IMR-90 (cell line): Measurements from ENCODE around the gene VWA8. TPM values are rescaled to one million over a fixed set of nuclear protein-coding genes. Genes with fewer than 3 reads are reported as not detected.
A peak's percentile ranks its signal among the peaks of the same experiment; 100 is the strongest.

Experiments
- ATAC-seq: fragments of 200-7000 bp; cut with Tn5 transposase; 2 replicates; pipeline ENCODE4 v1.9.1; 2020; ENCODE audit warnings: low read depth, mild to moderate bottlenecking, moderate library complexity
- BruUV-seq: library from RNA; stranded (reverse); fragments of 400-500 nt; replicated peaks from 2 replicates; lab custom pipeline; 2021; lab: Mats Ljungman, UMichigan
- CTCF ChIA-PET: fragments of 300-600 bp; formaldehyde crosslinking; extraction: SDS; loops from one replicate; lab custom pipeline; 2021; ENCODE audit warnings: antibody characterized with exemption; lab: Yijun Ruan, JAX
- POLR2A ChIA-PET: fragments of 300-600 bp; sonication (Branson Sonifier 250); formaldehyde crosslinking; loops from one replicate; lab custom pipeline; 2022; ENCODE audit warnings: antibody characterized with exemption; ENCODE audit not compliant: unreplicated experiment; lab: Charles Lee
- DNase-seq: peaks from one replicate; pipeline ENCODE4 v3.0.0; 2013
- H2AFZ ChIP-seq: replicated peaks from 2 replicates; pipeline ENCODE3; 2013; ENCODE audit warnings: low read length, mild to moderate bottlenecking; ENCODE audit not compliant: poor library complexity
- H2AK5ac ChIP-seq: 2 replicates; pipeline ENCODE4 v1.6.1; 2013; ENCODE audit warnings: low read depth, low read length, inconsistent platforms
- H2AK9ac ChIP-seq: replicated peaks from 2 replicates; pipeline ENCODE3; 2013; ENCODE audit warnings: mild to moderate bottlenecking, low read depth, low read length, moderate library complexity; ENCODE audit not compliant: poor library complexity
- H2BK120ac ChIP-seq: 2 replicates; pipeline ENCODE4 v1.6.1; 2013; ENCODE audit warnings: low read depth, low read length, inconsistent platforms
- H2BK15ac ChIP-seq: 3 replicates; pipeline ENCODE4 v1.6.1; 2013; ENCODE audit warnings: low read depth, low read length, inconsistent platforms
- H2BK20ac ChIP-seq: 2 replicates; pipeline ENCODE4 v1.6.1; 2013; ENCODE audit warnings: low read depth, mild to moderate bottlenecking, inconsistent platforms, low read length, moderate library complexity
- H2BK5ac ChIP-seq: 2 replicates; pipeline ENCODE4 v1.6.1; 2013; ENCODE audit warnings: mild to moderate bottlenecking, low read depth, low read length, inconsistent platforms; ENCODE audit not compliant: poor library complexity, severe bottlenecking
- H3K14ac ChIP-seq: replicated peaks from 2 replicates; pipeline ENCODE4 v1.6.1; 2013; ENCODE audit warnings: low read depth, low read length, inconsistent platforms
- H3K18ac ChIP-seq: 2 replicates; pipeline ENCODE4 v1.6.1; 2013; ENCODE audit warnings: low read depth, low read length, control low read depth
- H3K23ac ChIP-seq: 2 replicates; pipeline ENCODE4 v1.6.1; 2013; ENCODE audit warnings: low read depth, low read length, inconsistent platforms
- H3K27ac ChIP-seq: 2 replicates; pipeline ENCODE4 v1.5.1; 2013; ENCODE audit warnings: mild to moderate bottlenecking, control low read depth, low read length; ENCODE audit not compliant: insufficient read depth
- H3K27me3 ChIP-seq: 2 replicates; pipeline ENCODE4 v1.6.1; 2013; ENCODE audit warnings: low read length; ENCODE audit not compliant: control insufficient read depth, insufficient read depth
- H3K36me3 ChIP-seq: 2 replicates; pipeline ENCODE4 v1.6.1; 2013; ENCODE audit warnings: low read length, mixed read lengths; ENCODE audit not compliant: control insufficient read depth, insufficient read depth
- H3K4ac ChIP-seq: 2 replicates; pipeline ENCODE4 v1.6.1; 2013; ENCODE audit warnings: low read depth, low read length, inconsistent platforms
- H3K4me1 ChIP-seq: 2 replicates; pipeline ENCODE4 v1.6.1; 2013; ENCODE audit warnings: low read length, mixed read lengths; ENCODE audit not compliant: control insufficient read depth, insufficient read depth
- H3K4me2 ChIP-seq: 2 replicates; pipeline ENCODE4 v1.6.1; 2013; ENCODE audit warnings: low read depth, mild to moderate bottlenecking, control low read depth, low read length, moderate library complexity
- H3K4me3 ChIP-seq: 2 replicates; pipeline ENCODE4 v1.5.1; 2013; ENCODE audit warnings: low read depth, mild to moderate bottlenecking, control low read depth, low read length, moderate library complexity; ENCODE audit not compliant: insufficient read depth
- H3K56ac ChIP-seq: 2 replicates; pipeline ENCODE4 v1.6.1; 2013; ENCODE audit warnings: low read length, inconsistent platforms; ENCODE audit not compliant: insufficient read depth; ENCODE audit errors: extremely low read depth
- H3K79me1 ChIP-seq, 2 experiments: 2 replicates each; pipeline ENCODE4 v1.6.1; 2013; ENCODE audit warnings: low read length in 2 of 2, inconsistent platforms in 1 of 2, low read depth in 1 of 2
- H3K9ac ChIP-seq: 2 replicates; pipeline ENCODE4 v1.6.1; 2013; ENCODE audit warnings: low read depth, low read length, control low read depth
- H3K9me1 ChIP-seq: 2 replicates; pipeline ENCODE4 v1.6.1; 2013; ENCODE audit warnings: low read length, inconsistent platforms; ENCODE audit not compliant: insufficient read depth
- H3K9me3 ChIP-seq: 2 replicates; pipeline ENCODE4 v1.6.1; 2013; ENCODE audit warnings: low read length; ENCODE audit not compliant: control insufficient read depth, insufficient read depth
- H4K20me1 ChIP-seq: 2 replicates; pipeline ENCODE4 v1.6.1; 2013; ENCODE audit warnings: low read length, inconsistent platforms; ENCODE audit not compliant: insufficient read depth
- H4K5ac ChIP-seq: 2 replicates; pipeline ENCODE4 v1.6.1; 2013; ENCODE audit warnings: mild to moderate bottlenecking, low read depth, low read length, control low read depth
- H4K8ac ChIP-seq, 2 experiments: 2 replicates each; pipeline ENCODE4 v1.6.1; 2013; ENCODE audit warnings: low read depth in 2 of 2, low read length in 2 of 2, control low read depth in 1 of 2, inconsistent platforms in 1 of 2
- H4K91ac ChIP-seq: 2 replicates; pipeline ENCODE4 v1.6.1; 2013; ENCODE audit warnings: low read depth, low read length, inconsistent platforms; ENCODE audit not compliant: insufficient read depth
- BHLHE40 ChIP-seq: fragments of 150-350 bp; IDR thresholded peaks from 2 replicates; pipeline ENCODE4 v1.6.1; 2016; ENCODE audit warnings: mild to moderate bottlenecking, low read depth, low read length
- MAZ ChIP-seq: IDR thresholded peaks from 2 replicates; pipeline ENCODE4 v1.6.1; 2012; ENCODE audit warnings: low read depth, mild to moderate bottlenecking, low read length, improper control_type of control experiment, moderate library complexity, borderline replicate concordance
- WGBS, 2 experiments: methylation state at CpG; one replicate each; pipeline versions ENCODE4 v1.1.5 to v1.1.7; 2013; ENCODE audit warnings: missing lambda C conversion rate in 2 of 2; ENCODE audit not compliant: insufficient read length in 1 of 2; ENCODE audit errors: extremely low coverage in 2 of 2; 5-methylcytosine and 5-hydroxymethylcytosine counted together
- dilution Hi-C: fragments of 300-500 bp; cut with HindIII; formaldehyde crosslinking; loops from one replicate; pipeline ENCODE4 v1.14.3; 2018; ENCODE audit warnings: low sequenced_read_pairs; ENCODE audit not compliant: unreplicated experiment
- in situ Hi-C: fragments of 300-500 bp; cut with MboI; formaldehyde crosslinking; loops from 3 replicates; pipeline ENCODE4 v1.14.3; 2019; ENCODE audit warnings: low sequenced_read_pairs, inconsistent platforms, mixed read lengths
- intact Hi-C: fragments of 100-400 bp; cut with micrococcal nuclease; formaldehyde crosslinking; loops from 2 replicates; pipeline ENCODE4 v1.10.0; 2022
- polyA plus RNA-seq, 3 experiments: library from polyadenylated mRNA; depleted of rRNA; stranded (reverse); fragments of >200 nt; gene quantifications; 2 replicates each; pipeline ENCODE4 v1.2.3, GENCODE V29; 2012; ENCODE audit warnings: low replicate concordance in 1 of 3
- total RNA-seq: library from RNA; depleted of rRNA; stranded (reverse); fragments of >200 nt; gene quantifications from 2 replicates; pipeline ENCODE4 v1.2.3, GENCODE V29; 2012
- TF ChIP-seq, protein P1 (sequence below): conservative IDR thresholded peaks from 2 replicates; pipeline ENCODE4 v1.5.1; 2012; ENCODE audit warnings: mild to moderate bottlenecking, low read depth, low read length, improper control_type of control experiment

Gene VWA8
- total and polyA plus RNA-seq, 2 of the 4 experiments (the other 2 are of a cell fraction): 5.9 to 18.3 TPM

DNA sequence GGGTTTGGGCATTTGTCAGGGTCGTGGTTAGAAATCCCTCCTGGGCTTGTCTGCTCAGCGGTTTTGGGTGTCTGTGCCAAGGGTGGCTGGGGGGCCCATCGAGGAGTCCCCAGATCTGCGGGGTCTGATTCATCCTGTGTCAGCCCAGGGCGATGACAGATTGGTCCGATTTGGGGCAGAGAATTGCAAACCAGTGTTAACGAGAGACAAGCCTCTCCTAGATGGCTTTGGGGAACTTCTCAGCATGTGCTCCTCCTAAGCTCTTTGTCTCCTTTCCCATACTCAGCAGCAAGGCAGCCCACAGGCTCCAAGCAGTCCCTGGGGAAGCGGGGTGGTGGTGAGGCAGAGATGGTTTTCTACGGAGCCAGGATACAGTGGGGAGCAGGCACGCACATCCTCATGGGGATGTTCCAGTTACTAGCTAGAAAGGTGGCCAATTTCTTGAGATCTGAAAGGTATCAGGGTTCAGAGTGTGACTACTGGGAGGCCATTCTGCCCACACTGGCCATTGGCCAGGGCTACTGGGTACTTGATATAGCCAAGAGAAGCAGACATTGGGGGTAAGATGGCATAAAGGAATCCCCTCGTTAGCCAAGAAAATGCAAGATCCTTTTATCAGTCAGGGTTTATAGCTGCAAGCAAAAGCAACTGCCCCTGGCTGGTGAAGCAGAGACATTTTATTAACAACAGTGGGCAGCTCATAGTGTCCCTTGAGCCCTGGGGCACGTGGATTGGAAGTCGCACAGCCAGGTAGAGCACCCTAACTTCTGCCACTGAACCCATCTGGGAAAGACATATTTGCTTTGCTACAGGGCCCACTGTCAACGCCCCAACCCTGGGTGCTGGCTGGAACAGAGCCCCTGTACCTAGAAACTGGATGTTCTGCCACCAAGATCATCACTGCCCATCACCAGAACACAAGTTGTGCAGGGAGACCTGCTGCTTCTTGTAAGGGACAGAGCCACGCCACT, 440.0 kb downstream of the VWA8 start:
- Histone ChIP-seq H3K27ac (no peak overlapping the region), H3K9me1 (no peaks in the 10 kb centered on the region), H3K9ac (no peak overlapping the region), H3K18ac (no peak overlapping the region), H4K20me1 (no peaks in the 10 kb centered on the region), H3K79me1 (no peaks in the 10 kb centered on the region), H3K27me3 (no peaks in the 10 kb centered on the region), H3K14ac (0 out of 2 replicates have a peak overlapping the region, but pooled peaks have one; percentile 23), H4K8ac (no peak overlapping the region), H3K23ac (no peak overlapping the region), H3K9me3 (no peaks in the 10 kb centered on the region), H2AK9ac (no peak overlapping the region), H3K4me2 (no peak overlapping the region), H3K4me1 (no peaks in the 10 kb centered on the region), H3K56ac (no peak overlapping the region), H3K4me3 (no peak overlapping the region), H3K4ac (no peak overlapping the region), H3K36me3 (no peaks in the 10 kb centered on the region), H2BK15ac (no peak overlapping the region), H4K5ac (no peak overlapping the region), H4K91ac (no peak overlapping the region), H2AFZ (no peak overlapping the region), H2BK20ac (no peak overlapping the region; the same call in 1 of the 2 replicates), H2AK5ac (no peak overlapping the region; the same call in 1 of the 2 replicates), H2BK120ac (no peak overlapping the region), H2BK5ac (no peak overlapping the region)
- in situ Hi-C loops: no loop called here
- ATAC-seq (no peak), DNase-seq (no peak)
- dilution Hi-C loops: no loop called here
- no TSS peak for BruUV-seq
- intact Hi-C loops: no loop called here
- ChIA-PET POLR2A (no interaction called here), CTCF (no interaction called here)
- TF ChIP-seq BHLHE40 (no peak), MAZ (no peak)
- TF ChIP-seq, protein P1, sequence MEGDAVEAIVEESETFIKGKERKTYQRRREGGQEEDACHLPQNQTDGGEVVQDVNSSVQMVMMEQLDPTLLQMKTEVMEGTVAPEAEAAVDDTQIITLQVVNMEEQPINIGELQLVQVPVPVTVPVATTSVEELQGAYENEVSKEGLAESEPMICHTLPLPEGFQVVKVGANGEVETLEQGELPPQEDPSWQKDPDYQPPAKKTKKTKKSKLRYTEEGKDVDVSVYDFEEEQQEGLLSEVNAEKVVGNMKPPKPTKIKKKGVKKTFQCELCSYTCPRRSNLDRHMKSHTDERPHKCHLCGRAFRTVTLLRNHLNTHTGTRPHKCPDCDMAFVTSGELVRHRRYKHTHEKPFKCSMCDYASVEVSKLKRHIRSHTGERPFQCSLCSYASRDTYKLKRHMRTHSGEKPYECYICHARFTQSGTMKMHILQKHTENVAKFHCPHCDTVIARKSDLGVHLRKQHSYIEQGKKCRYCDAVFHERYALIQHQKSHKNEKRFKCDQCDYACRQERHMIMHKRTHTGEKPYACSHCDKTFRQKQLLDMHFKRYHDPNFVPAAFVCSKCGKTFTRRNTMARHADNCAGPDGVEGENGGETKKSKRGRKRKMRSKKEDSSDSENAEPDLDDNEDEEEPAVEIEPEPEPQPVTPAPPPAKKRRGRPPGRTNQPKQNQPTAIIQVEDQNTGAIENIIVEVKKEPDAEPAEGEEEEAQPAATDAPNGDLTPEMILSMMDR: no peak
- 65% methylated on average over 5 of the region's 15 CpGs; no CpG with 5 or more reads in 1 of the 2 experiments for WGBS, 2 experiments
